ENCODE measurements around the gene MESP1. TPM values are rescaled to one million over a fixed set of nuclear protein-coding genes. Genes with fewer than 3 reads are reported as not detected.

MESP1 gene
- total and polyA plus RNA-seq, 2 of the 13 experiments (the other 11 are each of a cell fraction or from before 2014, with no cell fraction given): not detected

GRCh38 chr15:89776274-89777072 is 25.4 kb upstream of the MESP1 start, which contains the start of gene MESP2 (continued):
- TF ChIP-seq TAF1 (CRISPR knock-in tag; IDR thresholded peaks at IDR 0.05) (peak; percentile 45; the same call in 1 of the 2 replicates), TEAD3 (CRISPR knock-in tag; optimal IDR thresholded peaks at IDR 0.05; ENCODE audit: borderline replicate concordance) (peak; percentile 74), ZNF318 (CRISPR knock-in tag; IDR thresholded peaks at IDR 0.05) (0 out of 2 replicates have a peak, but pooled peaks have one; percentile 40), ZNF484 (CRISPR knock-in tag; IDR thresholded peaks at IDR 0.05; ENCODE audit: borderline replicate concordance, low read depth) (no peak), EP300 (IDR thresholded peaks at IDR 0.05; ENCODE audit: low read depth in 2 of 2, low read length in 2 of 2) (no peak), EP300 (CRISPR knock-in tag; IDR thresholded peaks at IDR 0.05; ENCODE audit: borderline replicate concordance) (no peak), ZUFSP (CRISPR knock-in tag; IDR thresholded peaks at IDR 0.05; ENCODE audit: borderline replicate concordance) (no peak), HOXD1 (CRISPR knock-in tag; IDR thresholded peaks at IDR 0.05) (0 out of 2 replicates have a peak, but pooled peaks have one; percentile 37), ZBTB43 (CRISPR knock-in tag; conservative IDR thresholded peaks at IDR 0.05) (peak; percentile 62; the same call in 1 of the 2 replicates), JUNB (CRISPR knock-in tag; IDR thresholded peaks at IDR 0.05; ENCODE audit: borderline replicate concordance) (no peak), ZNF678 (CRISPR knock-in tag; IDR thresholded peaks at IDR 0.05) (0 out of 2 replicates have a peak, but pooled peaks have one; percentile 69), ZFP36L1 (CRISPR knock-in tag; IDR thresholded peaks at IDR 0.05) (no peak), SNRNP70 (IDR thresholded peaks at IDR 0.05; ENCODE audit: low read depth, low read length) (no peak), ZNF660 (CRISPR knock-in tag; IDR thresholded peaks at IDR 0.05; ENCODE audit: borderline replicate concordance, low read depth) (no peak), ZNF878 (CRISPR knock-in tag; IDR thresholded peaks at IDR 0.05) (no peak), ZBTB42 (CRISPR knock-in tag; IDR thresholded peaks at IDR 0.05) (no peak), ZNF12 (CRISPR knock-in tag; IDR thresholded peaks at IDR 0.05) (no peak), PAWR (CRISPR knock-in tag; IDR thresholded peaks at IDR 0.05; ENCODE audit: borderline replicate concordance) (no peak)

All from HepG2 (cell line).